Activated T-cell treated with anti-CD3 and anti-CD28 coated beads for 4 hours (primary cell): Measurements from ENCODE around the gene TMPRSS3.

Experiments
- DNase-seq: peaks from one replicate; pipeline ENCODE4 v3.0.0-alpha.2; 2020

The TMPRSS3 gene

DNA sequence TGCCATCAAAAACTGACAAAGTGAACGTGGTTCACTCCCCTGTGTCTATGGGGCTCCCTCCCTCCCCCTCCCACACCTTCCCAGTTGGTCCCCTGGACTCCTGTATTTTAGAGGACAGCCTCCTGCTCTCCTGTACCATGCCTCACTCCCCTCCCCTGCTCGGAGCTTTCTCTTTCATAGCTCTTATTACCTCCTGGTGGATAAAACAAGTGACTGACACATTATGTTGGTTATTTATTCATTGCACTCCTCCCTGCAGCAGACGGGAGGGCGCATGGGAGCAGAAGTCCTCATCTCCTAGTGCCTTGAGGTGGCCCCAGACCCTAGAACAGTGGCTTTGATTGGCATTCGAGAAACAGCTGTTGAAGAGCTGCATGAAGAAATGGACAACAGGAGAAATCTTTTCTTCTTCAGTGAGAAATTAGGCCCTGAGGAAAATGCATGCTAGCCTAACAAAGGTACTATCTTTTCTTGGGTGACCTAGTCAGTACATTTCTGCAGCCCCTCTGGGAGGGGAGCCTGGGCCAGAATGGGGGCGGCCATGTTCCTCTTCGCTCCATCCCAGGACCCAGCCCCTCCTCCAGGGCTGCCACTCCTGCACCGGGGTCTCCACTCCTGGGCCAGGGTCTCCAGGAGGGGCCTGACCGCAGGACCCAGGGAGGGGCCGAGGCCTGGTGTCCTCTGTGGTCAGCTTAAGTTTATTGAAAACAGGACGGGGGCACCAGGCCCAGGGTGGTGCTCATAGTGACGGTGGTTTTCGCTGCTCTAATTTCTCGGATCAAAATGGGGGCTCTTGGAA, 28.3 kb downstream of the TMPRSS3 start:
- no peak for DNase-seq

GRCh38 chr21:42366292-42367010, 29.4 kb downstream of the TMPRSS3 start, which contains the start of gene TFF1:
Gene TFF1, minus strand, starts transcription at chr21:42366535. Its CDS starts 40 bp downstream, at chr21:42366495.
- DNase-seq = no peak

DNA sequence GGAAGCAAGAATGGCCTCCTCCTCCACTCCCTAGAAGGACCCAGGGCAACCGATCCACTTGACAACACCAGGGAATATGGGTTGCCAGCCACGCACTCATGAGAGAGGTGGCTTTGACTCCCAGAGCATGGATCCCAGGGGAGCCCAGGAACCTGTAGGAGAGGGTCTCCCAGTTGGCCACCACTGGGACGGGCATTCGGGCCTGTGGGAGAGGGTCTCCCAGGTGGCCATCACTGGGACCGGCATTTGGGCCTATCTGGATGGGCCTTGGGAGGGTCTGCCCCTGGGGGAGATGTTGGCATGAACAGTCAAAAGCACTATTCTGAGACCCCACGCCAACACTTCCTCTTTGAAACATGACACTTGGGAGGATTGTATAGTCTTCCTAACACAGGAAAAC, 30.1 kb downstream of the TMPRSS3 start:
- no peak for DNase-seq

- no peak for DNase-seq
These were observed 31.5 kb downstream of the TMPRSS3 start for GRCh38 chr21:42364304-42364865.

GRCh38 chr21:42363312-42363711, 32.5 kb downstream of the TMPRSS3 start:
- no peak for DNase-seq

- no peak for DNase-seq
These were observed 33.2 kb downstream of the TMPRSS3 start for GRCh38 chr21:42362700-42363099.

GRCh38 chr21:42362198-42362597, 33.7 kb downstream of the TMPRSS3 start:
- no peak for DNase-seq

GRCh38 chr21:42361286-42361685, 34.6 kb downstream of the TMPRSS3 start:
- DNase-seq = no peak

DNA sequence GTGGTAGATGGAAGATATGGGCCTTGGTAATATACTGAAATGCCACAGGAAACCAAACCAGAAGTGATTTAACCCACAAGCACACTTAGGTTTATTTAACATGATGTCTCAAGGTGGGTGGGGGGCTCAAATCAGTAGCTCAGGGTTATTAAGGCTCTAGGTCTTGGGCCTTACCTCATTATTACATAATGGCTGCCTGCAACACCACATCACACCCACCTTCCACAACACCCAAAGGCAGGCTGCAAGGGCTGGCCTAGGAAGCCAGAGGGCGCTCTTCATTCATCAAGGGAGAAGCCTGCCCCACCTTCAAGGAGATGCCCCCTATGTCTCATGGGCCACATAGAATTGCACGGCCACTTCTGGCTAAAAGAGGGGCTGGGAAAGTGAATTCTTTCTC, 35.5 kb downstream of the TMPRSS3 start:
- no peak for DNase-seq

- no peak for DNase-seq
These were observed 36.9 kb downstream of the TMPRSS3 start for GRCh38 chr21:42358937-42359336.

- DNase-seq = no peak
These were observed 37.6 kb downstream of the TMPRSS3 start for GRCh38 chr21:42358261-42358660.

DNA sequence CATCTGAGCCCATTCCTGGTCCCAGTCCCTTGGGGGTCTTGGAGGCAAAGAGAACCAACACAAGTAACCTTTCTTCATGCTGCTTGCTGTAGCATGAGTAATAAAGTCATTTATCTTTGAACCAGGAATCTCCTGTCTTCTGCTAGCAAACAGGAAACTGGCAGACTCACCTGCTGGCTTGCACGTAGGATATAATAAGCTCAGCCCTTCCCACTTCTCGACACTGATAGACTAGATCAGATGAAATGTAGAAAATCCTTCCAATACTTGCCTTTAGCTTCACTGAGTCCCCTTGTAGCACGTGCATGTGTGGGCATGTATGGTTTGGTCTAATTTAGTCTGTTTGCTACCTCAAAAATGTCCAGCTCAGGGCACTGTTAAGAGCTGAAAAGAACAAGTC, 38.5 kb downstream of the TMPRSS3 start:
- no peak for DNase-seq

DNA sequence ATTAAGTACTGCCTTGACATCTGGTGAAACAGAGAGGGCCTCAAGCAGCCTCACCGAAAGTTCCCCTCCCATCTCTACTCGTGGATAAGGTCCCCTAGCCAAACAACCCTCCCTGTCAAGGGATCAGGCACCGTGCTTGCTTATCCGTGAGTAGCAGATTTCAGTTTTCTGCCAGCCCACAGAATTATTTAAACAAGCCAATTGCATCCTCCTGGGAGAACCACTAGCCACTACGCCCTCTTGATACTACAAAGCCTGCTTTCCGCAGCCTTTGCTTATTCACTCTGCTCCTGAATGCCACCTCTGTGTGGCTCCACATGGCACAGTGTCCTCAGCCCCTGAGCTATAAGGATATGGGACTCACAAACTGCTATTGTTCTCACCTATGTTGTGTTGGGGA, 39.2 kb downstream of the TMPRSS3 start:
- DNase-seq = no peak

GRCh38 chr21:42356046-42356445, 39.8 kb downstream of the TMPRSS3 start:
- DNase-seq = no peak

- no peak for DNase-seq
These were observed 42.2 kb downstream of the TMPRSS3 start for GRCh38 chr21:42353623-42354022.

DNA sequence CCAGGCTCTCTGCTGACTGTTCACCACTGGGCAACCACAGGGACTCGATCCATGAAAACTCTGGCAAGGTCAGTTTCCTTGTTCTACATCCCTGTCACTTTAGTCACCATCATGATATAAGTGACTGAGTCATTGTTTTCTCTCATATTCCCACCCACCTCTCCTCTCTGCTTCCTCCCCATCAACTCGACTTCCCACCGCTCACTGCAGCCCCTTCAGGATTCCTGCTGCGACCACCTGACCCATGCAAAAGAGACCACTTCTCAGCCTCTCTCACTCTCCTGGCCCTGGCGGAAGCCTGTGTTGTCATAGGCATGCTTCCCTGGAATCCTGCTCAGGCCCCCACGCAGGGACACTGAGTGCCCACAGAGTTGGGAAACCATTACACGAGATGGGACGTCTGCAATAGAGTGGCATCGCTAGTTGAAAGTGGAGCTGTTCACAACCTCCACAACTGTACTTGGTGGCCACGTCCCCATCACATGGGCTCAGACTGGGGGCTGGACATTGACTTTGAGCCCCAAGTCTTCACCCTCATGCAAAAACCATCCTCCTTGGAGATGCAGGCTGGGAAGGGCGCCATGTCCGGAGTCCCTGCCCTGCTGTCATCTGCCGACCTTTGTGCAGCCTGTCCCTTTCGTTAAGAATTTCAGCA, 43.3 kb downstream of the TMPRSS3 start:
- no peak for DNase-seq

GRCh38 chr21:42351626-42352440, 44.0 kb downstream of the TMPRSS3 start:
- DNase-seq = no peak

- no peak for DNase-seq
These were observed 44.9 kb downstream of the TMPRSS3 start, which contains the start of gene TFF2 for GRCh38 chr21:42350927-42351426. Gene TFF2, minus strand, starts transcription at chr21:42350994. Its CDS starts 37 bp downstream, at chr21:42350957.

- no peak for DNase-seq
These were observed 45.4 kb downstream of the TMPRSS3 start for GRCh38 chr21:42350318-42350910.

DNA sequence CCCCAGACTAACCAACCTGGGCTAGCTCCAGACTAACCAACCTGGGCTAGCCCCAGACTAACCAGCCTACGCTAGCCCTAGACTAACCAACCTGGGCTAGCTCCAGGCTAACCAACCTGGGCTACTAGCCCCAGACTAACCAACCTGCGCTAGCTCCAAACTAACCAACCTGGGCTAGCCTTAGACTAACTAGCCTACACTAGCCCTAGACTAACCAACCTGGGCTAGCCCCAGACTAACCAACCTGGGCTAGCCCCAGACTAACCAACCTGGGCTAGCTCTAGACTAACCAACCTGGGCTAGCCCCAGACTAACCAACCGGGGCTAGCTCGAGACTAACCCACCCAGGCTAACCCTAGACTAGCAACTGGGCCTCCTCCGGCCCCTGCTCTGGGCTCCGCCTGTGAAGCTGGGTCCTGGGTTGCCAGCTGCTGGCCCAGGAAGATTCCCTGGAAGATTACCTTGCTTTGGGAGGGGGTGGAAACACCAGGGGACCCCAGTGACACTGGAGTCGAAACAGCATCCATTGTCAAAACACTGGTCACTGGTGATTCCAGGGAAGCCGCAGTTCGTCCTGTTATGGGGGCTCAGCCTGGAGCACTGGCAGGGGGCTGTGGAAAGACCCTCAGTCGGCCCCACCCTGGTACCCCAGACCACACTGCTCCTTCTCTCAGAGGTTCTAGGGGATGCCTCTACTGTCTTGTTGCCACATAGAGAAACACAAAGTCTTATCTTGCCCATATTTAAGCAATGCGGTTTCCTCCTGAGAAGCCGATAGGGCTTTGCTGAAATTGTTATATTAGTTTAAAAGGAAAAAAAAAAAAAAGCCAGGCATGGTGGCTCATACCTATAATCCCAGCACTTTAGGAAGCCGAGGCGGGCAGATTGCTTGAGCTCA, 46.2 kb downstream of the TMPRSS3 start:
- no peak for DNase-seq

DNA sequence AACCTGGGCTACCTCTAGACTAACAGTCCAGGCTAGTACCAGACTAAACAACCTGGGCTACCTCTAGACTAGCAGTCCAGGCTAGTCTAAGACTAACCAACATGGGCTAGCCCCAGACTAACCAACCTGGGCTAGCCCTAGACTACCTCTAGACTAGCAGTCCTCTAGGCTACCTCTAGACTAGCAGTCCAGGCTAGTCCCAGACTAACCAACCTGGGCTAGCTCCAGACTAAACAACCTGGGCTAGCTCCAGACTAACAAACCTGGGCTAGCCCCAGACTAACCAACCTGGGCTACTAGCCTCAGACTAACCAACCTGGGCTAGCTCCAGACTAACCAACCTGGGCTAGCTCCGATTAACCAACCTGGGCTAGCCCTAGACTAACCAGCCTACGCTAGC, 47.1 kb downstream of the TMPRSS3 start:
- no peak for DNase-seq
